HepG2 (cell line): ENCODE data around the gene RGS19. TPM values are rescaled to one million over a fixed set of nuclear protein-coding genes. Genes with fewer than 3 reads are reported as not detected.

Experiments used
- ARID5B ChIP-seq: IDR thresholded peaks from 2 replicates; pipeline ENCODE4 v1.4.0; 2020; ENCODE audit warnings: mild to moderate bottlenecking, missing genetic modification reagents
- MED1 ChIP-seq: sonication (generic); formaldehyde crosslinking; IDR thresholded peaks from 2 replicates; pipeline ENCODE4 v1.4.0; 2020; ENCODE audit warnings: missing genetic modification reagents
- MEIS2 ChIP-seq: sonication (generic); formaldehyde crosslinking; IDR thresholded peaks from 2 replicates; pipeline ENCODE4 v1.9.0; 2021; ENCODE audit warnings: mild to moderate bottlenecking, missing genetic modification reagents
- NFE2L1 ChIP-seq: sonication (generic); formaldehyde crosslinking; IDR thresholded peaks from 2 replicates; pipeline ENCODE4 v1.4.0; 2020; ENCODE audit warnings: missing genetic modification reagents, mild to moderate bottlenecking, borderline replicate concordance
- PAX8 ChIP-seq: sonication (generic); formaldehyde crosslinking; IDR thresholded peaks from 2 replicates; pipeline ENCODE4 v1.8.0; 2022; ENCODE audit warnings: mild to moderate bottlenecking, missing genetic modification reagents, borderline replicate concordance
- PPARG ChIP-seq: conservative IDR thresholded peaks from 2 replicates; pipeline ENCODE4 v1.6.1; 2016; ENCODE audit warnings: missing biosample characterization, missing genetic modification reagents
- SP140L ChIP-seq: sonication (generic); formaldehyde crosslinking; IDR thresholded peaks from 2 replicates; pipeline ENCODE4 v1.4.0; 2020; ENCODE audit warnings: missing genetic modification reagents, borderline replicate concordance
- TERF1 ChIP-seq: sonication (generic); formaldehyde crosslinking; IDR thresholded peaks from 2 replicates; pipeline ENCODE4 v1.8.0; 2022; ENCODE audit warnings: mild to moderate bottlenecking, missing genetic modification reagents, moderate library complexity
- THYN1 ChIP-seq: sonication (generic); formaldehyde crosslinking; IDR thresholded peaks from 2 replicates; pipeline ENCODE4 v1.8.1; 2023; ENCODE audit warnings: low read depth, mild to moderate bottlenecking, moderate library complexity, missing genetic modification reagents, borderline replicate concordance
- ZBTB21 ChIP-seq: sonication (generic); formaldehyde crosslinking; IDR thresholded peaks from 2 replicates; pipeline ENCODE4 v1.4.0; 2020; ENCODE audit warnings: missing genetic modification reagents
- ZNF160 ChIP-seq: sonication (generic); formaldehyde crosslinking; IDR thresholded peaks from 2 replicates; pipeline ENCODE4 v1.8.0; 2022; ENCODE audit warnings: mild to moderate bottlenecking, inconsistent platforms, missing genetic modification reagents
- ZNF407 ChIP-seq: sonication (generic); formaldehyde crosslinking; IDR thresholded peaks from one replicate; pipeline ENCODE4 v1.5.1; 2020; ENCODE audit warnings: mild to moderate bottlenecking, missing genetic modification reagents; ENCODE audit errors: not compliant biosample characterization
- ZNF674 ChIP-seq: sonication (generic); formaldehyde crosslinking; IDR thresholded peaks from 2 replicates; pipeline ENCODE4 v1.5.0; 2020; ENCODE audit warnings: low read depth, mild to moderate bottlenecking, missing genetic modification reagents
- ZNF773 ChIP-seq: sonication (generic); formaldehyde crosslinking; IDR thresholded peaks from 2 replicates; pipeline ENCODE4 v1.4.0; 2020; ENCODE audit warnings: missing genetic modification reagents, borderline replicate concordance
- polyA plus RNA-seq, 8 experiments: library from polyadenylated mRNA; depleted of rRNA in 3 of 8; stranded (reverse) in 7 of 8; unstranded in 1 of 8; fragments of >200 nt; fragmentation: Illumina TruSeq in 4 of 8; extraction: Trizol in 4 of 8; gene quantifications; 2 replicates each; pipeline versions ENCODE4 v1.2.1 to v1.2.3, GENCODE V29; 2011 to 2016; ENCODE audit warnings: low read depth in 4 of 8, missing spikeins in 1 of 8, mixed read lengths in 1 of 8; ENCODE audit not compliant: insufficient read depth in 1 of 8
- total RNA-seq, 5 experiments: library from RNA; depleted of rRNA; stranded (reverse); fragments of >200 nt; fragmentation: Illumina TruSeq; extraction: Trizol; gene quantifications; 2 replicates each; pipeline ENCODE4 v1.2.3, GENCODE V29; 2016; ENCODE audit warnings: low read depth in 1 of 5
- TF ChIP-seq, protein P1 (sequence below): sonication (generic); formaldehyde crosslinking; IDR thresholded peaks from 2 replicates; pipeline ENCODE4 v1.4.0; 2020; ENCODE audit warnings: missing genetic modification reagents

The RGS19 gene
- total and polyA plus RNA-seq, 2 of the 13 experiments (the other 11 are each of a cell fraction or from before 2014, with no cell fraction given) = 10.7 to 11.9 TPM

DNA sequence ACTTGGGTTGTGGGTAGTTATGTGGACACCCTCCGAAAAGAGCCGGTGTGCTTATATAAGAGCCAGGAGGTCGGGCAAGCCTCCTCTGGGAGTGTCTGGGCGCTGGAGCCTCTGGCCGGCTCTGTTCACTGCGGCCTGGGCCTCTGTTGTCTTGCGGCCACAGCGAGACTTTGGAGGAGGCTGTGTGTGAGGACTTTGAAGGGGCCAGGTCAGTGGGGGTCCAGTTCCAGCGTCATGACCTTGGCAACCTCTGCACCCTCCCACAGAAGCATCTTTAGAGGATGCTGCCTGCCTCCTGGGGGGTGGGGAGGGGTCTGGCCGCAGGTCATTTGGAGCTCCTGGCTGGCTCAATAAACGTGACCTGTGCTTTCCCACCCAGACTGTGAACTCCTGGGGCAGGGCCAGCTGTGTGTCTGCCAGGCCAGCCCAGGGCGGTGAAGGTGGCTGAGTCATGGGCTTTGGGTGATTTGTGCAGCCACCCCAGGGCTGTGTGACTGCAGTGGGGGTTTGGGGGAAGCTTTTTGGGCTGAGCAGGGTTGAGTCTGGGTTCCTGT is 15.1 kb downstream of the RGS19 start (continued):
- TF ChIP-seq TERF1 (CRISPR knock-in tag) = no peak
- TF ChIP-seq PPARG (CRISPR knock-in tag) = no peak
- no peak for TF ChIP-seq MEIS2 (CRISPR knock-in tag)
- TF ChIP-seq ARID5B (CRISPR knock-in tag) = no peak
- no peak for TF ChIP-seq ZNF160 (CRISPR knock-in tag)
- peak; percentile 83; the same call in 1 of the 2 replicates for TF ChIP-seq NFE2L1
- no peak for TF ChIP-seq ZNF407 (CRISPR knock-in tag)
- no peak for TF ChIP-seq THYN1
- TF ChIP-seq, protein P1, sequence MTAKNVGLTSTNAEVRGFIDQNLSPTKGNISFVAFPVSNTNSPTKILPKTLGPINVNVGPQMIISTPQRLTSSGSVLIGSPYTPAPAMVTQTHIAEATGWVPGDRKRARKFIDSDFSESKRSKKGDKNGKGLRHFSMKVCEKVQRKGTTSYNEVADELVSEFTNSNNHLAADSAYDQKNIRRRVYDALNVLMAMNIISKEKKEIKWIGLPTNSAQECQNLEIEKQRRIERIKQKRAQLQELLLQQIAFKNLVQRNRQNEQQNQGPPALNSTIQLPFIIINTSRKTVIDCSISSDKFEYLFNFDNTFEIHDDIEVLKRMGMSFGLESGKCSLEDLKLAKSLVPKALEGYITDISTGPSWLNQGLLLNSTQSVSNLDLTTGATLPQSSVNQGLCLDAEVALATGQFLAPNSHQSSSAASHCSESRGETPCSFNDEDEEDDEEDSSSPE (CRISPR knock-in tag) = peak; percentile 10; the same call in 1 of the 2 replicates
- TF ChIP-seq SP140L (CRISPR knock-in tag) = no peak
- TF ChIP-seq ZNF674 (CRISPR knock-in tag) = peak; percentile 24; the same call in 1 of the 2 replicates
- no peak for TF ChIP-seq MED1 (CRISPR knock-in tag)
- no peak for TF ChIP-seq ZNF773
- 0 out of 2 replicates have a peak, but pooled peaks have one; percentile 42 for TF ChIP-seq ZBTB21
- peak; percentile 91; the same call in 1 of the 2 replicates for TF ChIP-seq PAX8 (CRISPR knock-in tag)
